Suppressor macrophage treated with lipopolysaccharide for 4 hours (primary cell): ENCODE results near the gene SNAPIN.

Source experiments
- DNase-seq: peaks from one replicate; pipeline ENCODE4 v3.0.0-alpha.2; 2020

SNAPIN gene, protein sequence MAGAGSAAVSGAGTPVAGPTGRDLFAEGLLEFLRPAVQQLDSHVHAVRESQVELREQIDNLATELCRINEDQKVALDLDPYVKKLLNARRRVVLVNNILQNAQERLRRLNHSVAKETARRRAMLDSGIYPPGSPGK

DNA sequence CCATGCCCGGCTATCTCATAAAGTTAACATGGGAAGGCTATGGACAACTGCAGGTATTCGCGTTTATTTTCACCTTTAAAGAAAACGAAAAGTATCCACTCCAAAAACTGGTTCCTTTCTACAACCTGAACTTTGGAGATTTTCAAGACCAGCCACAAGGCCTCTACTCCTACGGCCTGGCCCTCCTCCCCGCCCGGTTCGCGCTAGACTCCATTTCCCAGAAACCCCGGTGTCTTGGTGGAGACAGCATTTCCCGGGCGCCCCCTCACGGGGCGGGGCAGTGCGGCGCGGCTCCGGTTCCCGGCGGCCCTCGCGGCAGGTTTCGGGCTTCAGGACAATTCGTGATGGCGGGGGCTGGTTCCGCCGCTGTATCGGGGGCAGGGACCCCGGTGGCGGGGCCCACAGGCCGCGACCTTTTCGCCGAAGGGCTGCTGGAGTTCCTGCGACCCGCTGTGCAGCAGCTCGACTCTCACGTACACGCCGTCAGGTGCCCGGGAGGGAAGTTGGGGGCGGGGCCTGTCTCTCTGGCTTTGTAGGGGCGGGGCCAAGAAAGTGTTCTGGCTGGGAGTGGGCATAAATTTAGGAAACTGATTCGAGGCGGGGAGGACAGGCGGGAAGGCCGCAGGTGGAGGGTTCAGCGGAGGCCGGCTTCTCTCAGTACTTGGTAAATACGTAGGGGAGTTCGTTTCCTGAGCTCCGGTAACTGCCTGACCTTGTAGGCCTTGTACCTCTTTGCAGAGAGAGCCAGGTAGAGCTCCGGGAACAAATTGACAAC, at the start of gene SNAPIN:
Gene SNAPIN, plus strand, starts transcription at position 304 of the 775 bp plus-strand sequence. Its CDS starts 41 bp downstream, at position 345.
- peak; percentile 95 for DNase-seq

DNA sequence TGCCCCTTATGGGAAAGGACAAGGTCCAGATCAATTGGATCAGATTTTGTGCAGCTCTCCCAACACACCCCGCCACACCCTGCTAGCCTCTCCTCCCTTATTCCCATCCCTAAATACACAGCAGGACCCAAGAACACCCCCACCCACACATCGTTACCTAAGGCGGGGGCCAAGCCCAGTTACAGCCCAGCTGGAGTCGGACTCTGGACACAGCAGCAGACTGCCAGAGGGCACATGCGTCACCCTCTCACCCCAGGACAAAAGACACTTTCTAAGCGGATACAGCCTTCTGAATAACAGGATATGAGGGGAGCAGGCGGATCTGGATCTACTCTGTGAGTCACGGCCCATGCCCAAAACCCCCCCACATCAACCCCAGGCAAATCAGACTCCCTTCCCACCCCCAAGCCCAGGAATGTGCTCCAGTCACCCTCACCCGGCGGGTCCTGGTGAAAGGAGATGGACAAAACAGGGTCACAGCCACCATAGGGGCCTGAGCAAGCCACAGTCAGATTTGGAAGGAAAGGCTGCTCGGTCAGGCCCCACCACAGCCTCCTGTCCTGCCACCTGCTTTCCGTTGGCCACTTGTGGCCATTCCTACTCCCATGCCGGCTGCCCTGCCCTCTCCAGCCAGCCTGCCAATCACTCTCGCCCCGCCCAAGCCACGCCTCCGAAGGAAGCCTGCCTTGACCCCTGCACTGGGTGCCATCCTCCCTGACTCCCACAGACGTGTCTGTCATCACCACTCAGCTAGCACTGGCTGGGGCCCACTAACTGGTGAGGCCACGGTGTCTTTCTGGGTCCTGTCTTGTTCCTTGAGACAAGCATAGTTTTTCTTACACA, 49.5 kb upstream of the SNAPIN start:
- DNase-seq, result peak; percentile 54

DNA sequence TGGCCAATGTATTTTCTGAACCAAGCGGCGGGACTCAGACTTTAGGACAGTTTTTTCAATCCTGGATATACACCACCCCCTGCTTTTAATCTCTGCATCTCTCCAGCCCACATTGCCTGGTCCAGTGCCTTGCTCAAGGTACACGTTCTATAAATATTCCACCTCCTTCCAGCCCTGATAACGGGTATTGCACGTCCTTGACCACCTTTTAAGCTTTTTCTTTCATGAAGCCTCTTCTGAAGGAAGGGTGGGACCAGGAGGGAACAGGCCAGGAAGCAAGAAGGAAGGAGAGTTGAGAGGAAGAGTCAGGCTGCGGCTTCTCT, 49.0 kb upstream of the SNAPIN start:
- DNase-seq, result no peak

DNA sequence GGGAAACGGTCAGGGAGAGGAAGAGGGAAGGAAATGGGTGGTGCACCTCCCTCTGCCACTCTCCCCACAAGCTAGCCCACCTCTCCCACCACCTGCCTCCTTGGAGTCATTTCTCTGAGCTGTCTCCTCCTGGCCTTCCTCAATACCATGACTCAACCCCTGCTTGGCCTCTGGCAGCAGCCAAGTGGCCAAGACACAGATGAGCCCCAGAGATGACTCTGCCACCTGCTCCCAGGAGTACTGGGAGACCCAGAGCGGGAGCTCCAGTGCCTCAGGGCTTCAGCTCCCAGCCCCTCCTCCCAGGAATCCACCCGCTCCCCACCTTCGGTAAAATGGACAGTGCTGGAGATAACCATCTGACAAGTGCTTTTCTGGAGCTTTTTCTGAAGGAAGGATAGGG, 48.2 kb upstream of the SNAPIN start:
- no peak for DNase-seq

DNA sequence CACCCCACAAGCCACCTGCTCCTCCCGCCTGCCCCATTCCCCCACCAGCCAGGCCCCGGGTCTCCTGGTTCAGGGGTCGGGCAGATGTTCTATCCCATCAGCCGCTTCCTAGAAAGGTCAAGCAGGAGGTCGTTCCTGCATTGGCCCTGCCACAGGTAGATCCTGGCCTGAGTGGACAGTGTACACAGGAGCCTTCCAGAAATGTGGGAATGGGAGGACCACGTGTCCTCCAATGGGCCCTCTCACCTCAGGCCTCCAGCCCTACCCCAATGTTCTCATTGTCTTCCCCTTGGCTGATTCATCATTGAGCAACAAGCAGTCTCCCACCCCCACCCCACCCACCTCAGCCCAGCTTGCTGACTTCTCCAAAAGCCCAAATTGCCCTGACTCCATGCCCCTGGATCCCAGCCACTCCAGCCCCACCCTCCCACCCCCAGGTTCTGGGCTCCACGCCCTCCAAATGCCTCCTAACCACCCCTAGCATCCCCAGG, 47.6 kb upstream of the SNAPIN start:
- peak; percentile 59 for DNase-seq

DNA sequence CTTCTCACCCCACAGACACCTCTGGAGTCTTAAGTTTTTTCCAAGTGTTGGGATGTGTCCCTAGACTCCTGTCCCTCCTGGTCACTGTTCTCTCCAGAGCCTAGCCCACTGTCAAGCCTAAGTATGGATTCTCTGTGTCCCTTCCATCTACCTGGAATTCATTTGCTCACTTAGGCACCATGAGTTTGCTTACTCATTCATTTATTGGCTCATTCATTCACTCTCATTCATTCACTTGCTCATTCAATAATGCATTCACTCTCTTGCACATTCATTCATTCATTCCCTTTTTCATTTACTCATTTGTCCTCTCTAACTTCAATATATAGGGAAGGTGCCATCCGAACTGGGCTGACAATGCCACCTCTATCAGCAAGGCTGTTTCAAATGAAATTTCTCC, 47.1 kb upstream of the SNAPIN start:
- no peak for DNase-seq

DNA sequence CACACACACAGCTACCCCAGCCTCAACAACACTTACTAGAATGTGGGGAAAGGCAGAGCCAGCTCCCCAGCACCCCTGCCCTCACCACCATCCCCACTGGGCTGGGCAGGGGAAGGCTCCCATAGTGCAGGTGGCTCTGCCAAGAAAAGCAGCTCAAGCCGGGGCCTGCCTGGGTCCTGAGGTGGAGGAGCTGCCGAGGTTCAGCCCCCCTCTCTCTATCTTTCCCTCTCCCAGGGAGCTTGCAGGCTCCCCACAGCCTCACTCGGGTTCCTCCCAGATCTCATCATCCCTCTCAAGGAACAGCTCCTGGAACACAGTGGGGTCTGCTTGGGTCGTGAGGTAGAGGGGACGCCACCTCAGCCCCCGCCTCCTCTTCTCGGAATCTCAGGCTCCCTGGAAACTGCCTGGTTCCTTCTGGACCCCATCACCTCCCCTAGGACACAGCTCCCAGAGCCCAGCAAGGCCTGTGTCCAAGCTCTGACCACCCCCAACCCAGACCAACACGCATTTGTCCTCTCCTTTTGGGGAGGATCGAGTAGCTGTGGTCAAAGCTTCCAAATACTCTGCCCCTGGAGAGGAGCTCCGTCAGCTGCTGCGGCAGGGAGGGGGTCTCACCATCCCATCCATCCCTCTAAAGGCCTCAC, 46.3 kb upstream of the SNAPIN start:
- no peak for DNase-seq

DNA sequence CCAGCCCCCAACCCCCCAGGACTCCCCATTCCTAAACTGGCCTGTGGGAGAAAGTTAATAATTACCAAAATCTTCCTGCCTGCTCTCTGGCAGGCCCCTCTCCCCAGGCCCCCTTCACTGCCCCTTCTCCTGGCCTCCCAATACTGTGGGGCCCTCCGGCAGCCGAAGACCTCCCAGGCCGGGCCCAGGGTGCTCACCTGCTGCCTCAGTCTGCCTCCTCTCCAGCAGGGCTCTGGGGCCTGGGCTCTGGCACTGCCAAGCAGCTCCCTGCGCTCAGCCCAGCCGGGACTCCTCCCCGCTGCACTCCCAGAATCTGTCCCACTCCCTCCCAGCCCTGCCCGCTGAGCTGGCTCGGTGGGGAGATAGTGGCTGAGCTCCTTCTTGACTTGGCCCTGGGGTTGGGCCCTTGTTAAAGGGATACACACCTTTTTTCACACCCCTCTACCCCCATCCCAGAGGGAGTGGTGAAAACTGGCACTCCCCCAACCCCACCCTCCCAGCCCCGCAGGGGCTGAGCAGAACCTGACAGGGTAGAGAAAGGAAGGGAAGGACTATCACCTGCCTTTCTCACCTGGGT, 45.7 kb upstream of the SNAPIN start, which contains the start of gene S100A16:
Gene S100A16, minus strand, starts transcription at position 383 of the 577 bp plus-strand sequence. CDS start 4,986 bp downstream, outside the sequence.
- no peak for DNase-seq

DNA sequence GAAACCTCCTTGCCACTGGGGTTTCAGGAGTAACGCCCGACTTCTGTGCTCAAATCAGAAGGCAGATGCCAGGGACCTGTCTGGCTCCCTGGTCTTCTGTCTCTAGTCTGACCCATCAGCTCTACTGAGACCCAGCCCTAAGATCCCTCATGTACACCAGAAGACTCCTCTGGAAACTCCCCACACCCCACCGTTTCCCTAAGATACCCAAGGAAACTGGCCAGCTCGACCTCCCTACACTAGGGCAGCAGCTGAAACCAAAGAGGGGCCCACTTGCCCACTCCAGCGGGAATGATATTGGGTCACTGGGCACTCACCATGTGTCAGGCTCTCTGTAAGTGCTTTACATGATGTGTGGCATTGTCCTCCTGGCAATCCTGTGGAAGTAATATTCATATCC, 45.1 kb upstream of the SNAPIN start:
- DNase-seq, result no peak

DNA sequence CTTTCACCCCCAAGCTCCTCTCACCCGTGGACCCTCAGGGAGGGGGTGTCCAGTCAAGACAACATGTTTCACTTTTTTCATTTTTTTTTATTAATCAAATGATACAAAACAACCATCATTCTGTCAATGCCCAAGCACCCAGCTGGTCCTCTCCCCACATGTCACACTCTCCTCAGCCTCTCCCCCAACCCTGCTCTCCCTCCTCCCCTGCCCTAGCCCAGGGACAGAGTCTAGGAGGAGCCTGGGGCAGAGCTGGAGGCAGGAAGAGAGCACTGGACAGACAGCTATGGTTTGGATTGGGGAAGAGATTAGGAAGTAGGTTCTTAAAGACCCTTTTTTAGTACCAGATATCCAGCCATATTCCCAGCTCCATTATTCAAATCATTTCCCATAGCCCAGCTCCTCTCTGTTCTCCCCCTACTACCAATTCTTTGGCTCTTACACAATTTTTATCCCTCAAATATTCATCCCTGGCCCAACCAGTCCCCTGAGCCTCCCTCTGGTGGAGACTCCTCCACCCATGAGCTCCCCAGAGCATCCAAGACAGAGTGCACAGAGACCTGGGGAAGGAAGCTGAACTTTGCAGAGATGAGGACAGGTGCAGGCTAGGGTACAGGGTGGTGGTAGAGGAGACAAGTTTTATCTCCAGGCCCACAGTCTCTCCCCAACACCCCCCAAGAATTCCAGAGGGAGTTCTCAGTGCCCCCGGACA, 44.2 kb upstream of the SNAPIN start:
- no peak for DNase-seq

DNA sequence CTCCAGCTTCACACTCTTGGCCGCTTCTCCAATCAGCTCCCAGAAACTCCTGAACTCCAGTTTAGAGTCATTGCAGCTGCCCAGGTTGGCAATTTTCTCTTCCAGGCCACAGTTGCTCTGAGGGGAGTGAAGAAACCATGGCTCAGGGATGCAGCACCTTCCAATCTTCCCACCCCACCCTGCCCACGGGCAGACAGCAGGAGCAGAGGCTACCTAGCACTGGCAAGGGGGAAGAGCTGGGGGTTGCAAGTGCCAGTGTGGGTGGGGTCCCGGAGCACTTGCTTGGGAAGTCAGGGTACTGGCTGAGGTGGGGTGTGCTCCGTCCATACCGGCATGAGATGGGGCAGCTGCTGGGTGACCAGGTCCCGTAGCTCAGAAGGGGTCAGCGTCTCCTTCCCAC, 43.6 kb upstream of the SNAPIN start:
- no peak for DNase-seq

DNA sequence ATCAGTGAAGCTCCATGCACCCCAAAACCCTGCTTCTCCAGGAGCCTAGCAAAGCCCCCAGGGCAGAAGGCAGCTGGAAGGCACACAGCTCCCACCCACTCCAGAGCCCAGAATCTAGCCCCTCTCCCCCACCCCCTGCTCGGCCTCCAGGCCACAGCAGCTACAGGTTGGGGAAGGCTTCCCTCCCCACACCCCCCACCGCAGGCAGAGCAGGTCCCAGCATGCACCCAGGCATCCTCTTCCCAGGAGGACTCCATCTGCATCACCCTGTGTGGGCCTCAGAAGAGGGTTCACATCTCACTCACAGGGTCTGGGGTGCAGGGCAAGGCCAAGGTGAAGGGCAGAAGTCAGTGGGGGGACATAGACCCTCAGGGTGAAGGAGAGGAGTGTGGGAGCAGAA, 43.1 kb upstream of the SNAPIN start:
- DNase-seq, result no peak

DNA sequence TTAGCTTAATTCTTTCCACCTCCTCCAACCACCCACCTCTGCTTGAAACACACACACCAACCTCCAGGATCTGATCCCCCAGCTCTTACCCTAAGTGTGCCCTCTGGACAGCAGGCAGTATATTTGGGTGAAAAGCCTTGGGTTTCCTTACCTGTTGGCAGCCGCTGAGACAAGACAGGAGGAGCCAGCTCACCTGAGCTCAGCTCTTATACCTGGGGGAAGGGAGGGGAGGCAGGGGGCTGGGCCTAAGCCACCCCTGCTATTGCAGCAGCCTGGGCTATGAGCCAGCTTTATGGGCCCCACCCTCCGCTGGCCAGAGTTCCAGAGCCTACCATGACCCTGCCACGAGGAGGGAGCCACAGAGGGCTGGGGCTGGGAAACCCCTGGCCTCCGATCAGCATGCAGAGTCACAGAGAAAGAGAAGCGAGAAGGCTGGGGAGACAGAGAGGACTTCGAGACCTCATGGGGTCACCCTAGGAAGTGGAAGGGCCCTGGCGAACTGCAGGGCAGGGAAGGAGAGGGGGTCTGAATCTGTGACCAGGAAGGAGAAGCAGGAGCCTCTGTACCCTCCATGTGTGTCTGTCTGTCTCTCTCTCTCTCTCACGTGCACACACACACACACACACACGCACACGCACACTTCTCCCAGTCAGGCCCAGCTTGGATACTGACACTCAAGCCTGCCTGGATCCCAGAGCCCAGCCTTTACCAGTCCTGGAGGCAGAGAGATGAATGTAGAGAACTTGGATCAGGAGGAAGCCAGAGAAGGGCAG, 42.2 kb upstream of the SNAPIN start, which contains the start of gene S100A14:
Gene S100A14, minus strand, starts transcription at position 182 of the 773 bp plus-strand sequence. CDS start 467 bp downstream, outside the sequence.
- peak; percentile 44 for DNase-seq

DNA sequence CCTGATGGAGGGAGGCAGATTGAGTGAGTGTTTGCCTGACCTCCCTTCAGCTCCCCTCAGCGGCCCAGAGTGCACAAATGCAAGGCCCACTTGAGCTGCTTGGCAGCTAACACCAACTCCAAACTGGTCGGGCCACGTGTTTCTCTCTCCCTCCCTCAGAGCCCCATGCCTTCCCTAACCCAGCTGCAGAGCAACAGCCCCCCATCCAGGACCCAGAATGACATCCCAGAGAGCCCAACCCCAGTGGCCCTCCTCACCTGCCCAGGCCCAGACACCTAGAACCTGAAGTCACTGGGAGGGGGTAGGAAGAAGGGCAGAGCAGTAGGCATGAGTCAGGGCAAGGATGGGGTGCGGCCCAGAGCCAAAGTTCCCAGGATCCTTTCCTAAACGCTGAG, 41.6 kb upstream of the SNAPIN start:
- no peak for DNase-seq

DNA sequence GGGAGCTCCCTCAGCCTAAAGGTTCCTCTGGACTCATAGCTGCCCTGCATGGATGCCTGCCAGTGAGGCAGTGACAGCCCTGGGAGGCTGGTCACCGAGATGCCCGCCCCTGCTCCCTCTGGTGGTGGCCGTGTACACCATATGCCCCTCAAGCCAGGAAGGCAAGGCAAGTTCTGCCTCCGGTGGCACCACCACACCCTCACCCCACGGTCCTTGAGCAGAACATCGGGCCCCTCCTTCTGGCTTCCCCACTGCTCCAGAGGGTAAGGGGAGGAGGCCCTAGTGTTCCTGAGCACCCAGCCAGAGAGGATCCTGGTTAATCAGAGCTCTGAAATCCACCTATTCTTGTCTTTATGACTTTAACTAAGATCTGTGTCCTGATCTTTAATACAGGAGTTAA, 40.8 kb upstream of the SNAPIN start:
- peak; percentile 78 for DNase-seq

DNA sequence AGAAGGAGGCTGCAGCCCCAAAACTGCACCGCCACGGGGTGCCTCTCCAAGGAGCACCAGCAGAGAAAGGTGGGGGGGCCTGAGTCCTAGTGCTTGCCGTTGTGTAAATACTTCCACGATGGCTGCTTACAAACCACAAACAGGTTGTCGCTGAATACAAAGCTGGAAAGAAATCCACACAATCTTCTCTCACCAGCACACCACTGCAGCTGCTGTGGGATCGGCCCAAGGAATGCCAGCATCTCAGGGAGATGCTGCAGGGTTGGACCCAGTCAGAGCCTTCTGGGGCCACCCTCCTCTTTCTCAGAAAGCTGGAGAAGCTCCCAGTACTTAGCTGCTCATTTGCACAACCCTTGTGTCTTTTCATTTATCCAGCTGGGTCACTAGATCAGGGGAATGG, 39.3 kb upstream of the SNAPIN start:
- no peak for DNase-seq

DNA sequence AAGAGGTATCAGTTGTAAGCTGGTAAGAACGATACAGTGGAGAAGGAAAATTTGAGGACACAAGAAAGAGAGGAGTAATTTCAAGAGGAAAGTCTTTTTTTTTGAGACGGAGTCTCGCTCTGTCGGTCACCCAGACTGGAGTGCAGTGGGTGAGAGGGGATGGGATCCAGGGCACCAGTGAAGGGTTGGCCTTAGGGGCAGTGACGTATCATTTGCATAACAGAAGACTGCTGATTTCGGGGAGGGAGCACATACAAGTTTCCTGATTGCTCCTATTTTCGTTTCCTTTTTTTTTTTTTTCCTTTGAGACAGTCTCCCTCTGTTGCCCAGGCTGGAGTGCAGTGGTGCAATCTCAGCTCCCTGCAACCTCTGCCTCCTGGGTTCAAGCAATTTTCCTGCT, 35.4 kb upstream of the SNAPIN start:
- peak; percentile 82 for DNase-seq

DNA sequence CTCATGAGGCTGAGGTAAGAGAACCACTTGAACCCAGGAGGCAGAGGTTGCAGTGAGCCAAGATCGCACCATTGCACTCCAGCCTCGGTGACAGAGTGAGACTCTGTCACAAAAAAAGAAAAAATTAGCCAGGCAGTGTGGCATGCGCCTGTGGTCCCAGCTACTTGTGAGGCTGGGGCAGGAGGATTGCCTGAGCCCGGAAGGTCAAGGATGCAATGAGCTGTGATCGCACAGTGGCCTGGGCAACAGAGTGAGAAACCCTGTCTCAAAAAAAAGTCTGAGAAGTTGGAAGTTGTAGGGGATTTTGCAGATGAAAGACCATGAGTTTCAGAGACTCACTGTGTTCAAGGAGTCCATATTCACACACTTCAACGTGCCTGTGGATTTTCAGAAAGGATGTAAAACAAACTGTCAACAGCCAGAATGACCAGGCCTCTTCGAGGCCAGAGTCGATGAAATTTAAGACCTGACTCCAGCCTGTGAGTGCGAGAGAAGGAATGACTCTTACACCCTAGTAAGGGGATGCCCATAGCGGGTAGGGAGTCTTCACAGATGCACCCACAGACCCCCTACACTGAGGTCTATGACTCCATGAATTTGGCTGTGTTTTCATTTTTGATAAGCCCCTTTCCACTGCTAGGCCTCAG, 33.4 kb upstream of the SNAPIN start:
- no peak for DNase-seq

DNA sequence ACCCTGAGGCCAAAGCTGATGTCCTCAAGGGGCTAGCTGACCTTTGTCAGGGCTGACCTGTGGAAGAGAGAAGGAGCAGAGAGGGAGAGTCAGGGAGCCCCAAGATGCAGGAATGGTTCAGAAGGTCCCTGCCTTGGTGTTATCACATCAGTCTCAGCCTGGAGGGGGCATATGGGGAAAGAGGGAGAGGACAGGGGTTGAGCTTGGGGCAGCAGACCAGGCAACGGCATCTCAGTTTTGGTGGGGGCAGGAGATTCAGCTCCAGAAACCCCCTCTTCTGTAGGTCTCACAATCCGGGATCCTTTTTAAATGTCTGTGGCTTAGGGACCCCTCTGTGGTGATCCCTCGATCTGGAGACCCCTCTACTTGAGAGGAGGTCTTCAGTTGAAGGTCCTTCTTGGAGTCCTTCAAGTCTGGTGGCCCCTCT, 32.0 kb upstream of the SNAPIN start:
- DNase-seq, result no peak

DNA sequence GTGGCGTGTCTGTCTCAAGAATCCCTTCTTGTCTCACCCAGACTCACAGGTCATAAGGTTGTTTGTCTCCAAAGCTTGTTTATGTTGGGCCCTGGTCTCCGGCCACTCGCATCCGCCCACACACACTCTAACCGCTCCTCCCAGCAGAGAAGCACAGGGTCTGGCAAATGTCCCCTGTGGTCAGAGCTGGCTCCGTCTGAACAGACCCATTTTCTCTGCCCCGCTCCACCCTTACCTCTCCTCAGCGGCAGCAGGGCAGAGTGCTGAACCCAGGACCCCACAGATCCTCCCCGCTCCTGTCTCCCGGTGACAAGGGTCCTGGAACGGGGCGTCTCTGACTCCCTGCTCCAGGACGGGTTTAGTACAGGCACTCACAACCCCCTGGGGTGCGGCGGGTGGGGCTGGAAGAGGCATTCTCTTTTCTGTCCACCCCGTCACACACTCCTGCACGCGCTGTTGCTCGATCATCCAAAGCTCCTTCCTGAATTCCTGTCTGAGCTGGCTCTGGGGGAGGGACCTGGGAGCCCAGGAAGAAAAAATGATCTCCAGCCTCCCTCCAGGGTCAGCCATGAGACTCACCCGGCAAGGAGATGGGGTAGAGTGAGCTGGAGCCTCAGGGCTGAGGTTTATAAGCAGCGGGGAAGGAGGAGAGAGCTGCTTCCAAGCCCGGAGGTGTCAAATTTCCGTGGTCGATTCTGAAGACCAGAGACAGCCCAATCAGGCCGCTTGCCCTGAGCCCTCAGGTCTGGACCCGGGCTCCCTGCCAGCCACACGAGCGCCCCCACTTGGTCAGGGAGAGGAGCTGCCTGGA, 31.4 kb upstream of the SNAPIN start, which contains the start of gene S100A13:
Gene S100A13, minus strand, starts transcription at position 602 of the 811 bp plus-strand sequence. CDS start 1,033 bp downstream, outside the sequence.
- DNase-seq, result no peak
